Astrocyte (in vitro differentiated cells and primary cell): ENCODE results near the gene RELN. TPM values are rescaled to one million over a fixed set of nuclear protein-coding genes. Genes with fewer than 3 reads are reported as not detected.
A peak's percentile ranks its signal among the peaks of the same experiment; 100 is the strongest.

Experiments used
- DNase-seq: peaks from one replicate; pipeline ENCODE4 v3.0.0-alpha.2; 2010; ENCODE audit warnings: low read depth
- FAIRE-seq: peaks from 2 replicates; lab custom pipeline; 2011; peaks lifted over from hg19 to GRCh38; lab: Jason Lieb, UNC
- H2AFZ ChIP-seq: 2 replicates; pipeline ENCODE4 v1.6.0; 2012; ENCODE audit warnings: low read depth, low read length, inconsistent platforms
- H3K27ac ChIP-seq: 2 replicates; pipeline ENCODE4 v1.5.1; 2011; ENCODE audit warnings: low read depth, low read length, inconsistent platforms
- H3K27me3 ChIP-seq: 2 replicates; pipeline ENCODE4 v1.6.0; 2011; ENCODE audit warnings: low read length, inconsistent platforms; ENCODE audit not compliant: insufficient read depth
- H3K36me3 ChIP-seq: 2 replicates; pipeline ENCODE4 v1.5.1; 2011; ENCODE audit warnings: low read length, inconsistent platforms; ENCODE audit not compliant: insufficient read depth
- H3K4me1 ChIP-seq: 2 replicates; pipeline ENCODE4 v1.5.1; 2011; ENCODE audit warnings: low read length, inconsistent platforms; ENCODE audit not compliant: insufficient read depth
- H3K4me2 ChIP-seq: 2 replicates; pipeline ENCODE4 v1.6.0; 2012; ENCODE audit warnings: low read length, inconsistent platforms
- H3K4me3 ChIP-seq: 2 replicates; pipeline ENCODE4 v1.5.1; 2011; ENCODE audit warnings: low read depth, mild to moderate bottlenecking, low read length, inconsistent platforms; ENCODE audit not compliant: insufficient read depth
- H3K79me2 ChIP-seq: 2 replicates; pipeline ENCODE4 v1.6.0; 2012; ENCODE audit warnings: mild to moderate bottlenecking, low read length, inconsistent platforms; ENCODE audit not compliant: insufficient read depth
- H3K9ac ChIP-seq: 2 replicates; pipeline ENCODE4 v1.6.0; 2012; ENCODE audit warnings: mild to moderate bottlenecking, low read length, inconsistent platforms
- H3K9me3 ChIP-seq: 2 replicates; pipeline ENCODE4 v1.5.1; 2012; ENCODE audit warnings: low read depth, mild to moderate bottlenecking, low read length, inconsistent platforms; ENCODE audit not compliant: insufficient read depth
- H4K20me1 ChIP-seq: 2 replicates; pipeline ENCODE4 v1.6.0; 2012; ENCODE audit warnings: low read length, inconsistent platforms; ENCODE audit not compliant: insufficient read depth
- H3K27ac Mint-ChIP-seq: one replicate; pipeline ENCODE4 v1.8.0; 2021; ENCODE audit warnings: mild to moderate bottlenecking, mixed read lengths; ENCODE audit not compliant: unreplicated experiment
- H3K27me3 Mint-ChIP-seq: one replicate; pipeline ENCODE4 v1.8.0; 2021; ENCODE audit warnings: low read depth, mixed read lengths; ENCODE audit not compliant: unreplicated experiment
- H3K36me3 Mint-ChIP-seq: one replicate; pipeline ENCODE4 v1.8.0; 2021; ENCODE audit warnings: low read depth, mixed read lengths; ENCODE audit not compliant: unreplicated experiment
- H3K4me1 Mint-ChIP-seq: one replicate; pipeline ENCODE4 v1.8.0; 2021; ENCODE audit warnings: low read depth, mixed read lengths; ENCODE audit not compliant: unreplicated experiment
- H3K4me3 Mint-ChIP-seq: one replicate; pipeline ENCODE4 v1.8.0; 2021; ENCODE audit warnings: mild to moderate bottlenecking, moderate library complexity, mixed read lengths; ENCODE audit not compliant: unreplicated experiment
- H3K9me3 Mint-ChIP-seq: one replicate; pipeline ENCODE4 v1.8.0; 2021; ENCODE audit warnings: mild to moderate bottlenecking, mixed read lengths; ENCODE audit not compliant: unreplicated experiment
- CTCF ChIP-seq: IDR thresholded peaks from 2 replicates; pipeline ENCODE4 v1.5.1; 2011; ENCODE audit warnings: low read depth, mild to moderate bottlenecking, inconsistent platforms, low read length, moderate library complexity; ENCODE audit not compliant: insufficient read depth
- EZH2 ChIP-seq: IDR thresholded peaks from 2 replicates; pipeline ENCODE4 v1.6.1; 2012; ENCODE audit warnings: mild to moderate bottlenecking, low read length, inconsistent platforms; ENCODE audit not compliant: insufficient read depth
- total RNA-seq: library from RNA; stranded (reverse); gene quantifications from 2 replicates; pipeline ENCODE4 v1.2.1, GENCODE V29; 2021

RELN gene
- total RNA-seq, 1 donor from 2014 or later: 0.98 TPM

GRCh38 chr7:103668279-103668941, 321.0 kb downstream of the RELN start:
- H3K27me3 Mint-ChIP-seq: peaks cover 3% of the 10 kb centered on the region
- Histone ChIP-seq H3K36me3 (no peaks in the 10 kb centered on the region), H2AFZ (no peak overlapping the region), H3K79me2 (no peaks in the 10 kb centered on the region), H3K9ac (no peak overlapping the region), H3K4me1 (no peaks in the 10 kb centered on the region), H3K27ac (no peak overlapping the region), H3K9me3 (no peaks in the 10 kb centered on the region), H3K27me3 (no peaks in the 10 kb centered on the region), H4K20me1 (no peaks in the 10 kb centered on the region), H3K4me2 (no peak overlapping the region), H3K4me3 (no peak overlapping the region)
- DNase-seq (peak; percentile 17), FAIRE-seq (no peak)
- no peaks in the 10 kb centered on the region for H3K4me1 Mint-ChIP-seq
- no peaks in the 10 kb centered on the region for H3K36me3 Mint-ChIP-seq
- H3K27ac Mint-ChIP-seq: no peak overlapping the region
- no peak overlapping the region for H3K4me3 Mint-ChIP-seq
- TF ChIP-seq EZH2 (no peak), CTCF (no peak)
- H3K9me3 Mint-ChIP-seq: no peaks in the 10 kb centered on the region

GRCh38 chr7:103666326-103666725, 323.1 kb downstream of the RELN start:
- no peak overlapping the region for H3K4me3 Mint-ChIP-seq
- Histone ChIP-seq H4K20me1 (no peaks in the 10 kb centered on the region), H3K36me3 (no peaks in the 10 kb centered on the region), H3K27me3 (no peaks in the 10 kb centered on the region), H3K9ac (no peak overlapping the region), H2AFZ (no peak overlapping the region), H3K4me3 (no peak overlapping the region), H3K4me1 (no peaks in the 10 kb centered on the region), H3K79me2 (no peaks in the 10 kb centered on the region), H3K9me3 (no peaks in the 10 kb centered on the region), H3K4me2 (no peak overlapping the region), H3K27ac (no peak overlapping the region)
- DNase-seq (no peak), FAIRE-seq (no peak)
- peaks cover 3% of the 10 kb centered on the region for H3K4me1 Mint-ChIP-seq
- H3K36me3 Mint-ChIP-seq: no peaks in the 10 kb centered on the region
- H3K27me3 Mint-ChIP-seq: peaks cover 3% of the 10 kb centered on the region
- TF ChIP-seq CTCF (no peak), EZH2 (no peak)
- H3K27ac Mint-ChIP-seq: no peak overlapping the region
- H3K9me3 Mint-ChIP-seq: no peaks in the 10 kb centered on the region

- Histone ChIP-seq H3K79me2 (no peaks in the 10 kb centered on the region), H3K9me3 (no peaks in the 10 kb centered on the region), H3K27ac (no peak overlapping the region), H3K9ac (no peak overlapping the region), H3K36me3 (no peaks in the 10 kb centered on the region), H3K4me3 (no peak overlapping the region), H4K20me1 (no peaks in the 10 kb centered on the region), H3K4me2 (no peak overlapping the region), H2AFZ (no peak overlapping the region), H3K4me1 (peaks cover 9% of the 10 kb centered on the region), H3K27me3 (no peaks in the 10 kb centered on the region)
- TF ChIP-seq EZH2 (no peak), CTCF (no peak)
- Mint-ChIP-seq H3K4me3 (no peak overlapping the region), H3K36me3 (no peaks in the 10 kb centered on the region), H3K27ac (no peak overlapping the region), H3K4me1 (peaks cover 3% of the 10 kb centered on the region), H3K27me3 (peaks cover 3% of the 10 kb centered on the region), H3K9me3 (no peaks in the 10 kb centered on the region)
- no peak for DNase-seq
- FAIRE-seq: no peak
Measured at GRCh38 chr7:103664577-103664976, 324.9 kb downstream of the RELN start.
